Brain microvascular endothelial cell (primary cell): ENCODE results near the gene LRRN1.

Experiments
- DNase-seq: peaks from one replicate; pipeline ENCODE4 v3.0.0-alpha.2; 2020
- H3K27ac ChIP-seq: fragments of 250-450 bp; sonication (Bioruptor Pico); 2 replicates; pipeline ENCODE4 v1.5.1; 2020; ENCODE audit warnings: mild to moderate bottlenecking, moderate library complexity
- H3K27me3 ChIP-seq: fragments of 250-450 bp; sonication (Bioruptor Pico); replicated peaks from 2 replicates; pipeline ENCODE4 v1.5.1; 2020; ENCODE audit warnings: mild to moderate bottlenecking
- H3K36me3 ChIP-seq: fragments of 250-450 bp; sonication (Bioruptor Pico); replicated peaks from 2 replicates; pipeline ENCODE4 v1.5.1; 2020; ENCODE audit warnings: mild to moderate bottlenecking
- H3K4me3 ChIP-seq: 2 replicates; pipeline ENCODE4 v1.5.1; 2011; ENCODE audit warnings: low read depth, mild to moderate bottlenecking, control low read depth, low read length, moderate library complexity
- CTCF ChIP-seq: IDR thresholded peaks from 2 replicates; pipeline ENCODE4 v1.5.1; 2011; ENCODE audit warnings: low read depth, mild to moderate bottlenecking, moderate library complexity, low read length, control low read depth, inconsistent platforms; ENCODE audit errors: missing control alignments
- in situ Hi-C: cut with HindIII; loops from 2 replicates; pipeline ENCODE4 v1.10.0; 2017; ENCODE audit warnings: low sequenced_read_pairs, low pct_ligation_motif_present

The LRRN1 gene

GRCh38 chr3:3782457-3782856 is 16.8 kb upstream of the LRRN1 start:
- DNase-seq = no peak
- Histone ChIP-seq H3K27me3 (no peaks in the 10 kb centered on the region), H3K4me3 (no peak overlapping the region), H3K27ac (no peak overlapping the region), H3K36me3 (no peaks in the 10 kb centered on the region)
- in situ Hi-C loops = no loop called here
- TF ChIP-seq CTCF = no peak

- Histone ChIP-seq H3K27ac (no peak overlapping the region), H3K4me3 (no peak overlapping the region), H3K27me3 (no peaks in the 10 kb centered on the region), H3K36me3 (no peaks in the 10 kb centered on the region)
- DNase-seq = no peak
- in situ Hi-C loops = no loop called here
- TF ChIP-seq CTCF = no peak
These were observed 16.0 kb upstream of the LRRN1 start for GRCh38 chr3:3783210-3783609.

- DNase-seq = no peak
- Histone ChIP-seq H3K4me3 (no peak overlapping the region), H3K27me3 (no peaks in the 10 kb centered on the region), H3K36me3 (no peaks in the 10 kb centered on the region), H3K27ac (no peak overlapping the region)
- in situ Hi-C loops = no loop called here
- no peak for TF ChIP-seq CTCF
These were observed 15.5 kb upstream of the LRRN1 start for GRCh38 chr3:3783696-3784095.

- no peaks in the 10 kb centered on the region for H3K36me3 ChIP-seq
- no peak overlapping the region for H3K27ac ChIP-seq
- no peak for DNase-seq
- H3K4me3 ChIP-seq = no peak overlapping the region
- in situ Hi-C loops = no loop called here
- no peak for TF ChIP-seq CTCF
- H3K27me3 ChIP-seq = no peaks in the 10 kb centered on the region
These were observed 6.8 kb upstream of the LRRN1 start for GRCh38 chr3:3792391-3792790.

GRCh38 chr3:3798631-3799113 is 559 bp upstream of the LRRN1 start:
- no peaks in the 10 kb centered on the region for H3K36me3 ChIP-seq
- H3K27ac ChIP-seq = no peak overlapping the region
- no peak for TF ChIP-seq CTCF
- in situ Hi-C loops = no loop called here
- peak overlapping the region; percentile 15 for H3K4me3 ChIP-seq
- DNase-seq = no peak
- H3K27me3 ChIP-seq = peaks cover 24% of the 10 kb centered on the region

- TF ChIP-seq CTCF = no peak
- DNase-seq = no peak
- Histone ChIP-seq H3K27ac (no peak overlapping the region), H3K27me3 (peaks cover 24% of the 10 kb centered on the region), H3K4me3 (no peak overlapping the region), H3K36me3 (no peaks in the 10 kb centered on the region)
- in situ Hi-C loops = no loop called here
These were observed 837 bp downstream of the LRRN1 start for GRCh38 chr3:3800080-3800455.
